Dermis blood vessel endothelial cell (primary cell): ENCODE results near the gene NETO2. TPM values are rescaled to one million over a fixed set of nuclear protein-coding genes. Genes with fewer than 3 reads are reported as not detected.

Experiments
- DNase-seq: peaks from one replicate; pipeline ENCODE4 v3.0.0; 2010
- total RNA-seq: library from RNA; depleted of rRNA; stranded (reverse); fragments of >200 nt; gene quantifications from 2 replicates; pipeline ENCODE4 v1.2.3, GENCODE V29; 2014

Gene NETO2
- total RNA-seq, 1 donor from 2014 or later: 16.7 TPM

DNA sequence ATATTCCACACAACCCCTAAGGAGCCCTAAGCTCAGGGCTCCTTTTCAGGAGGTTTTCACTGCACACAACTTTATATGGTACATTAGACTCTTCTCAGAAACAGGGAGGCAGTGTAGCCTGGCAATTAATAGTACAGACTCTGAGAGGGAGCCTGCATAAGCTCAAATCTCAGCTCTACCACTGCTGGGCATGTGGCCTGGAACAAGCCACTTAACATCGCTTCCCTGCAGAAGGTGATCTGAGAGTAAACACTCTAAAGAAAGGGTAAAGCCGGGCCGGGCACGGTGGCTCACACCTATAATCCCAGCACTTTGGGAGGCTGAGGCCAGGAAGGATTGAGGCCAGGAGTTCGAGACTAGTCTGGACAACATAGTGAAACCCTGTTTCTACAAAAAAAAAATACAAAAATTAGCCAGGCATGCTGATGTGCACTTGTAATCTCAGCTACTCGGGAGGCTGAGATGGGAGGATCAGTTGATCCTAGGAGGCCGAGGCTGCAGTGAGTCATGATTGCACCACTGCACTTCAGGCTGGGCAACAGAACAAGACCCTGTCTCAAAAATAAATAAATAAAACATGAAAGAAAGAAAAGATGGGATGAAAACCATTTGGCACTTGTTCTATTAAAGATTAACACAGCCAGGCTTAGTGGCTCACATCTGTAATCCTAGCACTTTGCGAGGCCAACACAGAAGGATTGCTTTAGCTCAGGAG, 99.6 kb downstream of the NETO2 start:
- DNase-seq: no peak

GRCh38 chr16:47043200-47043599, 100.5 kb downstream of the NETO2 start:
- DNase-seq: no peak

GRCh38 chr16:47037746-47038458, 105.8 kb downstream of the NETO2 start:
- peak; percentile 85 for DNase-seq

GRCh38 chr16:47037396-47037745, 106.4 kb downstream of the NETO2 start:
- DNase-seq: peak; percentile 30

- no peak for DNase-seq
These were observed 107.5 kb downstream of the NETO2 start for GRCh38 chr16:47036201-47036600.

- no peak for DNase-seq
These were observed 108.3 kb downstream of the NETO2 start for GRCh38 chr16:47035436-47035835.

- no peak for DNase-seq
These were observed 109.3 kb downstream of the NETO2 start for GRCh38 chr16:47034455-47034854.

DNA sequence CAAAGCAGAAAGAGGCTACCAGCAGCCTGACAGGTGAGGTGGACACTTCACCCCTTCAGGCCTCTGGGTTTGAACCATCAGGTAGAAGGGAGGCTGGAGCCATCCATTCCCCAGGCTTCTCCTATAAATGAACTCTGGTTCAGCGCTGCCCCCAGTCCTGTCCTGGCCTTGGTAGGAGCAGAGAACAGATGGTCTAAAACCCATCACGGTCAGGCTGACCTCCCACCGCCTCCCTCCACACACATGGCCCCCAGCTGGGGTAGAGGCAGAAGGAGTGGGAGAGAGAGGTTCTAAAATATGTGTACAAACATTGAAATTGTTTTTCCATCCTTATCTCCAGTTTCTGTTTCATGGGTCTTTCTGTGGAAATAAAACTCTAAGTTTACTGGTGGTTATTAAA, 110.6 kb downstream of the NETO2 start:
- DNase-seq: no peak

DNA sequence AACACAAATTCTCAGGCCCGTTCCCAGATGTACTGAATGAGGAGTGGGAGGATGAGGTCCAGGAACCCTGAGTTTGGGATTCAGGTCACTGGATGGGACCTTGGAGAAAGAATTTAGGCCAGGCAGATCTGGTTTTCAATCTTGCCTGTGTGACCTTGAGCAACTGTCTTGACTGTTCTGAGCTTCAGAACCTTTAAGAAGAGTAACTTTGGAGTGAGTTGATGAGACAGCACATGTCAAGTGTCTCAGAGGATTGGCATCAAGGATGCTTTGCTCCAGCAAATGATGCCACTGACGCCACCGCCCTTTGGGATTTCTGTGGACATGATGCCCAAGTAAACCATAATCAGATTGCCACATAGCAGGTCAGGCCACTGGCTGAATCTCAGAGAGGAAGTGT, 114.0 kb downstream of the NETO2 start:
- no peak for DNase-seq

- no peak for DNase-seq
These were observed 114.9 kb downstream of the NETO2 start for GRCh38 chr16:47028767-47029377.

Other genes with a start within 250 kb of the NETO2 start
- gene DNAJA2, start 170.3 kb downstream of the NETO2 start, total RNA-seq: 82.6 and 92.1 TPM in 2 replicates